GM23248 (cell line): ENCODE measurements around the gene UNC93A. TPM values are rescaled to one million over a fixed set of nuclear protein-coding genes. Genes with fewer than 3 reads are reported as not detected.

Experiments
- DNase-seq: peaks from one replicate; pipeline ENCODE4 v3.0.0-alpha.2; 2015
- H2AFZ ChIP-seq: fragments of 200-600 bp; sonication (generic); 2 replicates; pipeline ENCODE4 v1.6.1; 2016; ENCODE audit warnings: antibody characterized with exemption
- H3F3A ChIP-seq: fragments of 200-600 bp; sonication (generic); 2 replicates; pipeline ENCODE4 v1.6.1; 2016; ENCODE audit warnings: mild to moderate bottlenecking, antibody characterized with exemption, mixed run types; ENCODE audit not compliant: insufficient read depth
- H3K27ac ChIP-seq: fragments of 200-600 bp; sonication (generic); 2 replicates; pipeline ENCODE4 v1.5.1; 2016; ENCODE audit warnings: mild to moderate bottlenecking
- H3K27me3 ChIP-seq: fragments of 200-600 bp; sonication (generic); replicated peaks from 2 replicates; pipeline ENCODE4 v1.6.1; 2016; ENCODE audit warnings: mild to moderate bottlenecking; ENCODE audit not compliant: insufficient read depth
- H3K36me3 ChIP-seq: fragments of 200-600 bp; sonication (generic); 2 replicates; pipeline ENCODE4 v1.6.1; 2016; ENCODE audit warnings: low read depth, mild to moderate bottlenecking
- H3K4me1 ChIP-seq: fragments of 200-600 bp; sonication (generic); 2 replicates; pipeline ENCODE4 v1.6.1; 2016; ENCODE audit warnings: mild to moderate bottlenecking; ENCODE audit not compliant: insufficient read depth
- H3K4me2 ChIP-seq: fragments of 200-600 bp; sonication (generic); one replicate; pipeline ENCODE4 v1.6.1; 2016; ENCODE audit warnings: mild to moderate bottlenecking; ENCODE audit not compliant: unreplicated experiment
- H3K4me3 ChIP-seq: fragments of 200-600 bp; sonication (generic); 2 replicates; pipeline ENCODE4 v1.5.1; 2016; ENCODE audit warnings: mild to moderate bottlenecking
- H3K79me2 ChIP-seq: fragments of 200-600 bp; sonication (generic); 2 replicates; pipeline ENCODE4 v1.6.1; 2016; ENCODE audit warnings: mild to moderate bottlenecking; ENCODE audit not compliant: insufficient read depth
- H3K9ac ChIP-seq: fragments of 200-600 bp; sonication (generic); 2 replicates; pipeline ENCODE4 v1.6.1; 2016; ENCODE audit warnings: mild to moderate bottlenecking
- H3K9me2 ChIP-seq: fragments of 200-600 bp; sonication (generic); 2 replicates; pipeline ENCODE4 v1.6.1; 2016; ENCODE audit warnings: mixed run types, mild to moderate bottlenecking, moderate library complexity; ENCODE audit not compliant: insufficient read depth
- H3K9me3 ChIP-seq: fragments of 200-600 bp; sonication (generic); one replicate; pipeline ENCODE4 v1.6.1; 2017; ENCODE audit warnings: low read depth
- H4K20me1 ChIP-seq: fragments of 200-600 bp; sonication (generic); 2 replicates; pipeline ENCODE4 v1.6.0; 2016; ENCODE audit not compliant: insufficient read depth
- EZH2 ChIP-seq: fragments of 200-600 bp; sonication (generic); IDR thresholded peaks from 2 replicates; pipeline ENCODE4 v1.6.1; 2018; ENCODE audit warnings: antibody characterized with exemption, mild to moderate bottlenecking; ENCODE audit not compliant: insufficient read depth, poor library complexity, severe bottlenecking
- EZH2phosphoT487 ChIP-seq: fragments of 200-600 bp; sonication (generic); IDR thresholded peaks from 2 replicates; pipeline ENCODE4 v1.6.1; 2018; ENCODE audit warnings: antibody characterized with exemption, moderate library complexity, mild to moderate bottlenecking, low read depth; ENCODE audit not compliant: insufficient read depth
- WGBS, 2 experiments: methylation state at CpG; one replicate each; pipeline ENCODE4 v1.1.6; 2015 to 2017; ENCODE audit warnings: low lambda C conversion rate in 2 of 2, low coverage in 1 of 2; ENCODE audit errors: missing lambda C conversion rate in 2 of 2; 5-methylcytosine and 5-hydroxymethylcytosine counted together
- in situ Hi-C: fragments of 300-500 bp; cut with MboI; formaldehyde crosslinking; loops from 2 replicates; pipeline ENCODE4 v1.15.0; 2020
- polyA plus RNA-seq: library from polyadenylated mRNA; unstranded; fragments of >200 nt; fragmentation: Nextera tagmentation; extraction: Ambion mirVana; gene quantifications from 2 replicates; pipeline ENCODE4 v1.2.1, GENCODE V29; 2016
- total RNA-seq: library from RNA; depleted of rRNA; stranded (reverse); fragments of >200 nt; shearing (Covaris generic); gene quantifications from 2 replicates; pipeline ENCODE4 v1.2.3, GENCODE V29; 2014

UNC93A gene
- total and polyA plus RNA-seq, 2 experiments from 2014 or later: not detected

- WGBS, 2 experiments: 76 to 77% methylated on average over 10 to 13 of the region's 13 CpGs
- H3K36me3 ChIP-seq: no peaks in the 10 kb centered on the region
- no peak overlapping the region for H3K9ac ChIP-seq
- no peak overlapping the region for H3K4me3 ChIP-seq
- no peak for DNase-seq
- no peaks in the 10 kb centered on the region for H3K79me2 ChIP-seq
- no peak overlapping the region for H2AFZ ChIP-seq
- H4K20me1 ChIP-seq: no peaks in the 10 kb centered on the region
- H3K9me2 ChIP-seq: no peaks in the 10 kb centered on the region
- no peaks in the 10 kb centered on the region for H3K4me1 ChIP-seq
- TF ChIP-seq EZH2 (no peak), EZH2phosphoT487 (no peak)
- H3K4me2 ChIP-seq: no peak overlapping the region
- H3K9me3 ChIP-seq: no peaks in the 10 kb centered on the region
- H3K27ac ChIP-seq: no peak overlapping the region
- H3K27me3 ChIP-seq: no peaks in the 10 kb centered on the region
- no peaks in the 10 kb centered on the region for H3F3A ChIP-seq
- in situ Hi-C loops: no loop called here
Measured at GRCh38 chr6:167325766-167326165, 34.7 kb downstream of the UNC93A start.

GRCh38 chr6:167327391-167327790, 36.3 kb downstream of the UNC93A start:
- DNase-seq: no peak
- Histone ChIP-seq H3K27me3 (no peaks in the 10 kb centered on the region), H4K20me1 (no peaks in the 10 kb centered on the region), H3K9ac (no peak overlapping the region), H3K36me3 (no peaks in the 10 kb centered on the region), H3K9me3 (no peaks in the 10 kb centered on the region), H3K4me2 (no peak overlapping the region), H3F3A (no peaks in the 10 kb centered on the region), H2AFZ (no peak overlapping the region), H3K79me2 (no peaks in the 10 kb centered on the region), H3K9me2 (no peaks in the 10 kb centered on the region), H3K4me1 (no peaks in the 10 kb centered on the region), H3K27ac (no peak overlapping the region), H3K4me3 (no peak overlapping the region)
- in situ Hi-C loops: no loop called here
- 39% methylated on average over 4 of the region's 4 CpGs for WGBS, 2 experiments
- TF ChIP-seq EZH2phosphoT487 (no peak), EZH2 (no peak)

- no peak for DNase-seq
- Histone ChIP-seq H3K4me1 (no peaks in the 10 kb centered on the region), H3K9me3 (no peaks in the 10 kb centered on the region), H4K20me1 (no peaks in the 10 kb centered on the region), H3F3A (no peaks in the 10 kb centered on the region), H3K27me3 (no peaks in the 10 kb centered on the region), H3K79me2 (no peaks in the 10 kb centered on the region), H3K36me3 (no peaks in the 10 kb centered on the region), H3K4me3 (no peak overlapping the region), H3K27ac (no peak overlapping the region), H3K9me2 (no peaks in the 10 kb centered on the region), H2AFZ (no peak overlapping the region), H3K9ac (no peak overlapping the region), H3K4me2 (no peak overlapping the region)
- TF ChIP-seq EZH2 (no peak), EZH2phosphoT487 (no peak)
- in situ Hi-C loops: no loop called here
- 30 to 40% methylated on average over 5 of the region's 5 CpGs for WGBS, 2 experiments
Measured at GRCh38 chr6:167328086-167328485, 37.0 kb downstream of the UNC93A start.

- WGBS, 2 experiments: 16 to 17% methylated on average over 8 of the region's 8 CpGs
Measured at GRCh38 chr6:167329014-167329413, 37.9 kb downstream of the UNC93A start.

GRCh38 chr6:167330750-167331149, 39.6 kb downstream of the UNC93A start:
- Histone ChIP-seq H4K20me1 (no peaks in the 10 kb centered on the region), H3K36me3 (no peaks in the 10 kb centered on the region), H3K4me2 (no peak overlapping the region), H3K9me2 (no peaks in the 10 kb centered on the region), H3K27me3 (no peaks in the 10 kb centered on the region), H3K27ac (no peak overlapping the region), H2AFZ (no peak overlapping the region), H3K9me3 (no peaks in the 10 kb centered on the region), H3K79me2 (no peaks in the 10 kb centered on the region), H3F3A (no peaks in the 10 kb centered on the region), H3K4me1 (no peaks in the 10 kb centered on the region), H3K4me3 (no peak overlapping the region), H3K9ac (no peak overlapping the region)
- 39 to 41% methylated on average over 9 of the region's 9 CpGs for WGBS, 2 experiments
- in situ Hi-C loops: no loop called here
- TF ChIP-seq EZH2phosphoT487 (no peak), EZH2 (no peak)
- no peak for DNase-seq

More at GRCh38 chr6:167329014-167329413, 37.9 kb downstream of the UNC93A start:
- Histone ChIP-seq H3K4me3 (no peak overlapping the region), H3F3A (no peaks in the 10 kb centered on the region), H3K4me2 (no peak overlapping the region), H3K9me3 (no peaks in the 10 kb centered on the region), H3K27me3 (no peaks in the 10 kb centered on the region), H3K9ac (no peak overlapping the region), H3K9me2 (no peaks in the 10 kb centered on the region), H3K36me3 (no peaks in the 10 kb centered on the region), H3K4me1 (no peaks in the 10 kb centered on the region), H2AFZ (no peak overlapping the region), H3K79me2 (no peaks in the 10 kb centered on the region), H4K20me1 (no peaks in the 10 kb centered on the region), H3K27ac (no peak overlapping the region)
- no peak for TF ChIP-seq EZH2phosphoT487
- TF ChIP-seq EZH2: no peak
- no peak for DNase-seq
- in situ Hi-C loops: no loop called here
